OCI-LY7 (cell line): Measurements from ENCODE around the gene KHSRP. TPM values are rescaled to one million over a fixed set of nuclear protein-coding genes. Genes with fewer than 3 reads are reported as not detected.

ENCODE experiments used
- BruUV-seq: library from RNA; stranded (reverse); fragments of 400-500 nt; replicated peaks from 2 replicates; lab custom pipeline; 2021; lab: Mats Ljungman, UMichigan
- CTCF ChIA-PET: fragments of 300-600 bp; sonication (Branson Sonifier 250); formaldehyde crosslinking; loops from one replicate; lab custom pipeline; 2022; ENCODE audit warnings: antibody characterized with exemption; ENCODE audit not compliant: unreplicated experiment; lab: Charles Lee
- POLR2A ChIA-PET: fragments of 300-600 bp; sonication (Branson Sonifier 250); formaldehyde crosslinking; loops from one replicate; lab custom pipeline; 2022; ENCODE audit warnings: antibody characterized with exemption; lab: Charles Lee
- DNase-seq: peaks from one replicate; pipeline ENCODE4 v3.0.0-alpha.2; 2015; ENCODE audit warnings: low spot score
- H2AFZ ChIP-seq: fragments of 200-600 bp; sonication (generic), shearing (Covaris generic); 2 replicates; pipeline ENCODE4 v1.6.1; 2014; ENCODE audit warnings: mild to moderate bottlenecking, antibody characterized with exemption, low read length, moderate library complexity
- H3K27ac ChIP-seq: fragments of 200-600 bp; sonication (generic); 2 replicates; pipeline ENCODE4 v1.5.1; 2014; ENCODE audit warnings: mixed run types, low read depth, mild to moderate bottlenecking, moderate library complexity, low read length, inconsistent platforms; ENCODE audit not compliant: poor library complexity, severe bottlenecking
- H3K36me3 ChIP-seq: fragments of 200-600 bp; sonication (generic); 2 replicates; pipeline ENCODE4 v1.6.1; 2014; ENCODE audit warnings: mild to moderate bottlenecking, antibody characterized with exemption, low read length, moderate library complexity, mixed read lengths; ENCODE audit not compliant: insufficient read depth
- H3K4me1 ChIP-seq: fragments of 200-600 bp; sonication (generic); 2 replicates; pipeline ENCODE4 v1.5.1; 2014; ENCODE audit warnings: mild to moderate bottlenecking, low read length; ENCODE audit not compliant: insufficient read depth, poor library complexity, severe bottlenecking
- H3K4me2 ChIP-seq: fragments of 200-600 bp; sonication (generic); 2 replicates; pipeline ENCODE4 v1.6.1; 2014; ENCODE audit warnings: mild to moderate bottlenecking, low read length
- H3K4me3 ChIP-seq: fragments of 200-600 bp; sonication (generic); 2 replicates; pipeline ENCODE4 v1.5.1; 2014; ENCODE audit warnings: mild to moderate bottlenecking, low read depth, low read length; ENCODE audit not compliant: poor library complexity, severe bottlenecking
- H3K79me2 ChIP-seq: fragments of 200-600 bp; sonication (generic); 2 replicates; pipeline ENCODE4 v1.6.1; 2016; ENCODE audit warnings: low read depth, mild to moderate bottlenecking, low read length, moderate library complexity, mixed read lengths; ENCODE audit not compliant: insufficient read depth
- H3K9me2 ChIP-seq: fragments of 200-600 bp; sonication (generic); 2 replicates; pipeline ENCODE4 v1.6.1; 2016; ENCODE audit warnings: mild to moderate bottlenecking, low read length, mixed read lengths; ENCODE audit not compliant: insufficient read depth
- H3K9me3 ChIP-seq: fragments of 200-600 bp; sonication (generic); 2 replicates; pipeline ENCODE4 v1.6.1; 2014; ENCODE audit warnings: mild to moderate bottlenecking, mixed run types, low read length, mixed read lengths
- H4K20me1 ChIP-seq: fragments of 200-600 bp; sonication (generic); 2 replicates; pipeline ENCODE4 v1.6.1; 2014; ENCODE audit warnings: mild to moderate bottlenecking, antibody characterized with exemption, low read length, moderate library complexity, mixed read lengths; ENCODE audit not compliant: insufficient read depth
- EZH2phosphoT487 ChIP-seq: fragments of 200-600 bp; sonication (generic); IDR thresholded peaks from 2 replicates; pipeline ENCODE4 v1.6.1; 2018; ENCODE audit warnings: low read depth, borderline replicate concordance, mild to moderate bottlenecking, mixed run types, antibody characterized with exemption, low read length, moderate library complexity, mixed read lengths
- intact Hi-C: fragments of 100-400 bp; cut with micrococcal nuclease; formaldehyde crosslinking; loops from one replicate; pipeline ENCODE4 v1.10.0; 2022; ENCODE audit not compliant: unreplicated experiment
- total RNA-seq, 2 experiments: library from RNA; depleted of rRNA in 1 of 2; stranded (reverse); fragments of >200 nt in 1 of 2; shearing (Covaris generic) in 1 of 2; gene quantifications; 2 replicates each; pipeline ENCODE4 v1.2.3, GENCODE V29; 2014 to 2022
- TF ChIP-seq, protein P1 (sequence below): fragments of 200-600 bp; sonication (generic); conservative IDR thresholded peaks from 2 replicates; pipeline ENCODE4 v1.5.1; 2014; ENCODE audit warnings: mild to moderate bottlenecking, antibody characterized with exemption, low read length, moderate library complexity, mixed read lengths

KHSRP gene
- total RNA-seq, 2 experiments from 2014 or later = 255 to 499 TPM

DNA sequence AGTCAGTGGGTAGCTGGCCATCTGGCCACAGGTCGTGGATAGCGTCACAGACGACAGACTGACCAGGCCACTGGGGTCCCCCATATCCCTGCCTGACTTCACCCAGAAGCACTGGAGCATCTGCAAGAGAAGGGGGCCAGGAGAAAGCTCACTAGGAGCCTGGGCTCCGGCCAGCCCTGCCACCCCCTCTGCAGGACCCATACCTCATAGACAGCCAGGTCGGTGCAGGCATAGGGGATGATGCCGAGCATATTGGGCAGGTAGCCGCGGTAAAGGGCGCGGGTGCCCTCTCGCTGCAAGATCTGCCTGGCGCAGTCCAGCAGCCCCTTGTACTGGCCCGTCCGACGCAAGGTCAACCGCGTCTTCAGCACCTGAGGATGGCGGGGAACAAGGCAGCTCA, 2.5 kb upstream of the KHSRP start:
- H4K20me1 ChIP-seq = peaks cover 18% of the 10 kb centered on the region
- H3K4me2 ChIP-seq = no peak overlapping the region
- ChIA-PET CTCF (interaction anchor here (0.6 kb wide), 1 partner anchor 54 kb away, joined by 4 read pairs; no protein-coding TSS in a partner anchor), POLR2A (no interaction called here)
- no peak overlapping the region for H3K27ac ChIP-seq
- no peak overlapping the region for H2AFZ ChIP-seq
- BruUV-seq = no TSS peak
- peaks cover 26% of the 10 kb centered on the region for H3K4me1 ChIP-seq
- peaks cover 20% of the 10 kb centered on the region for H3K79me2 ChIP-seq
- TF ChIP-seq, protein P1, sequence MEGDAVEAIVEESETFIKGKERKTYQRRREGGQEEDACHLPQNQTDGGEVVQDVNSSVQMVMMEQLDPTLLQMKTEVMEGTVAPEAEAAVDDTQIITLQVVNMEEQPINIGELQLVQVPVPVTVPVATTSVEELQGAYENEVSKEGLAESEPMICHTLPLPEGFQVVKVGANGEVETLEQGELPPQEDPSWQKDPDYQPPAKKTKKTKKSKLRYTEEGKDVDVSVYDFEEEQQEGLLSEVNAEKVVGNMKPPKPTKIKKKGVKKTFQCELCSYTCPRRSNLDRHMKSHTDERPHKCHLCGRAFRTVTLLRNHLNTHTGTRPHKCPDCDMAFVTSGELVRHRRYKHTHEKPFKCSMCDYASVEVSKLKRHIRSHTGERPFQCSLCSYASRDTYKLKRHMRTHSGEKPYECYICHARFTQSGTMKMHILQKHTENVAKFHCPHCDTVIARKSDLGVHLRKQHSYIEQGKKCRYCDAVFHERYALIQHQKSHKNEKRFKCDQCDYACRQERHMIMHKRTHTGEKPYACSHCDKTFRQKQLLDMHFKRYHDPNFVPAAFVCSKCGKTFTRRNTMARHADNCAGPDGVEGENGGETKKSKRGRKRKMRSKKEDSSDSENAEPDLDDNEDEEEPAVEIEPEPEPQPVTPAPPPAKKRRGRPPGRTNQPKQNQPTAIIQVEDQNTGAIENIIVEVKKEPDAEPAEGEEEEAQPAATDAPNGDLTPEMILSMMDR = no peak
- no peak for TF ChIP-seq EZH2phosphoT487
- H3K4me3 ChIP-seq = no peak overlapping the region
- no peaks in the 10 kb centered on the region for H3K9me2 ChIP-seq
- no peaks in the 10 kb centered on the region for H3K9me3 ChIP-seq
- intact Hi-C loops = loop anchor here (10.0 kb wide), 1 partner anchor 262 kb away; no protein-coding TSS in a partner anchor
- peaks cover 13% of the 10 kb centered on the region for H3K36me3 ChIP-seq
- DNase-seq = no peak

GRCh38 chr19:6425732-6426620, 1.4 kb upstream of the KHSRP start:
- peak; percentile 56 for DNase-seq
- Histone ChIP-seq H3K4me2 (peak overlapping the region; percentile 51), H4K20me1 (peaks cover 24% of the 10 kb centered on the region), H3K9me2 (no peaks in the 10 kb centered on the region), H3K4me1 (peaks cover 26% of the 10 kb centered on the region), H3K36me3 (peaks cover 24% of the 10 kb centered on the region), H3K27ac (peak overlapping the region; percentile 48), H2AFZ (peak overlapping the region; percentile 53; the same call in 1 of the 2 replicates), H3K9me3 (no peaks in the 10 kb centered on the region), H3K79me2 (peaks cover 32% of the 10 kb centered on the region), H3K4me3 (peak overlapping the region; percentile 40)
- TSS peak; percentile 89 for BruUV-seq
- intact Hi-C loops = loop anchor here (2.0 to 10.0 kb wide), 3 partner anchors 35 to 261 kb away; partner anchors contain the start of gene ALKBH7
- TF ChIP-seq EZH2phosphoT487 = no peak
- TF ChIP-seq, protein P1 = peak; percentile 73
- POLR2A ChIA-PET = interaction anchor here (0.6 to 0.7 kb wide), 4 partner anchors 8 to 651 kb away, joined by 3 to 4 read pairs (median 3); no protein-coding TSS in a partner anchor
- CTCF ChIA-PET = no interaction called here
